Mononuclear cell (primary cell): Measurements from ENCODE around the gene ETV6. TPM values are rescaled to one million over a fixed set of nuclear protein-coding genes. Genes with fewer than 3 reads are reported as not detected.

Source experiments
- H3K27me3 ChIP-seq: 2 replicates; pipeline ENCODE4 v1.6.0; 2011; ENCODE audit warnings: low read length, control low read depth; ENCODE audit not compliant: insufficient read depth
- H3K4me1 ChIP-seq: 2 replicates; pipeline ENCODE4 v1.5.1; 2011; ENCODE audit warnings: mild to moderate bottlenecking, low read length, control low read depth; ENCODE audit not compliant: insufficient read depth
- H3K4me3 ChIP-seq: 2 replicates; pipeline ENCODE4 v1.5.1; 2011; ENCODE audit warnings: mild to moderate bottlenecking, low read length, moderate library complexity
- H3K9me3 ChIP-seq: 2 replicates; pipeline ENCODE4 v1.5.1; 2011; ENCODE audit warnings: low read depth, mild to moderate bottlenecking, control low read depth, low read length
- total RNA-seq: library from RNA; depleted of rRNA; stranded (reverse); fragments of >200 nt; gene quantifications from one replicate; pipeline ENCODE4 v1.2.3, GENCODE V29; 2012

The ETV6 gene
- total RNA-seq, 1 donor: 19.7 TPM

DNA sequence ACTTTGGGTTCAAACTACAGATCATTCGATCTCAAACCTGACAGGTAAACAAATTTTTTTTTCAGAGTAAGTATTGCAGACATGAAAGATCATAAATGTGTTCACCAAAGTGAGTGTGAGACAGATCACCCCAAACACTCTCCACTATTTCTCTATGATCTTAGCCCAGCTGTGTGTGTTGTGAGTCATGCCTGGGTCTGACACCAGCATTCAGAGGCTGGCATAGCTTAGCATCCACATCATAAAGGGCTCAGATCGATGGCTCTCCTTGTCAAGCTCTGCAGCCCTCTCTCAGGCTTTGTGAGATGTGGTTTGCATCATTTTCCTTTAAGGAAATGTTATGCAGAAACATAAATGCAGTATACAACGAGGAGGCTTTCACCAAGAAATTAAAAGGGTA is 164.9 kb downstream of the ETV6 start:
- Histone ChIP-seq H3K9me3 (no peaks in the 10 kb centered on the region), H3K4me1 (peaks cover 54% of the 10 kb centered on the region), H3K4me3 (no peak overlapping the region), H3K27me3 (no peaks in the 10 kb centered on the region)

DNA sequence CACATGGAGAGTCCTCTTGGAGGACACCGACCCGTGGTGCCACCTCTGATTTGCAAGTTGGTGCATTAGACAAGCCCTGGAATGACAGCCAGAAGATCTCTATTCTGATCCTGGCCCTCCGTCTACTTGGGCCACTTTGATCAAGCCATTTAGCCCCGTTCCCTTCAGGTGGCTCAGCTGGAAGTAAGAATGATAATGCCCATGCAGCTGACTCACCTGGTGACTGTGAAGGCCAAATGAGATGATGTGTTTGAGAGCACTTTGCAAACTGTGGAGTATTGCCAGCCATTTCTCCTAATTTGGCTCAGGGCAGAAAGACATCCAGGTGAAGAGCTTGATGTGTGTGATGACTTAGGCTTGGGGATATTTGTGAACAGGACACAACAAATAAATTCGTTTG is 165.9 kb downstream of the ETV6 start:
- Histone ChIP-seq H3K9me3 (no peaks in the 10 kb centered on the region), H3K4me3 (no peak overlapping the region), H3K27me3 (no peaks in the 10 kb centered on the region), H3K4me1 (peaks cover 44% of the 10 kb centered on the region)

DNA sequence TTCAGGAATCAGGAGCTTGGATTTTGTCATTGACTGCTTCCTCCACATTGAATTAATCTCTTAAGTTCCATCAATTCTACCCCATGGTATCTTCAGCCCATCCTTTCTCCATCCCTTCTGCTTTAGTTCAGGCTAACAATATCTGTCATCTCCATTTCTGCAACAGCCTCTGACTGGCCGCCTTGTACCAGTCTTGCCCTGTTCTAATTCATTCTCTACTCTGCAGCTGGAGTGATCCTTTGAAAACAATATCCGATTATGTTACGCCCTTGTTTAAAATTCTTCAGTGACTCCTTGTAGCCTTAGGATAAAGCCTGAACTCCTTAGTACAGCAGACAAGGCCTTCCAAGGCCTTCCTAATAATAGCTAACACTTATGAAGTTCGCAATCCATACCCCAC is 170.2 kb downstream of the ETV6 start:
- Histone ChIP-seq H3K4me1 (peaks cover 27% of the 10 kb centered on the region), H3K27me3 (no peaks in the 10 kb centered on the region), H3K4me3 (no peak overlapping the region), H3K9me3 (no peaks in the 10 kb centered on the region)

DNA sequence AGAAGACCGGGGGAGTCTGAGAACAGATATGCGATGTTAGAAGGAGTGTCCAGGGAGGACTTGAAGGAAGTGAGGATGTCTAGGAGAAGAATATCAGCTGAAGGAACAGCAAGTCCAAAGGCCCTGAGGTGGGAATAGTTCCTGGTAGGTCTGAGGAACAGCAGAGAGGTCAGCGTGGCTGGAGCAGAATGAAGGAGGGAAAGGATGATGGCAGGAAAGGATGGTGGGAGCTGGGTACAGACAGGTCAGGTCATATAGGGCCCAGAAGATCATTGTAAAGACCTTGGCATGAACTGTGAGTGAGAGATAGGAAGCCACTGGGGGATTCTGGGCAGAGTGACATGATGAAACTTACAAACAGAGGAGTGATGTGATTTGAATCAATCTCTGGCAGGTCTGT is 171.0 kb downstream of the ETV6 start:
- Histone ChIP-seq H3K27me3 (no peaks in the 10 kb centered on the region), H3K4me3 (no peak overlapping the region), H3K4me1 (peaks cover 28% of the 10 kb centered on the region), H3K9me3 (no peaks in the 10 kb centered on the region)

DNA sequence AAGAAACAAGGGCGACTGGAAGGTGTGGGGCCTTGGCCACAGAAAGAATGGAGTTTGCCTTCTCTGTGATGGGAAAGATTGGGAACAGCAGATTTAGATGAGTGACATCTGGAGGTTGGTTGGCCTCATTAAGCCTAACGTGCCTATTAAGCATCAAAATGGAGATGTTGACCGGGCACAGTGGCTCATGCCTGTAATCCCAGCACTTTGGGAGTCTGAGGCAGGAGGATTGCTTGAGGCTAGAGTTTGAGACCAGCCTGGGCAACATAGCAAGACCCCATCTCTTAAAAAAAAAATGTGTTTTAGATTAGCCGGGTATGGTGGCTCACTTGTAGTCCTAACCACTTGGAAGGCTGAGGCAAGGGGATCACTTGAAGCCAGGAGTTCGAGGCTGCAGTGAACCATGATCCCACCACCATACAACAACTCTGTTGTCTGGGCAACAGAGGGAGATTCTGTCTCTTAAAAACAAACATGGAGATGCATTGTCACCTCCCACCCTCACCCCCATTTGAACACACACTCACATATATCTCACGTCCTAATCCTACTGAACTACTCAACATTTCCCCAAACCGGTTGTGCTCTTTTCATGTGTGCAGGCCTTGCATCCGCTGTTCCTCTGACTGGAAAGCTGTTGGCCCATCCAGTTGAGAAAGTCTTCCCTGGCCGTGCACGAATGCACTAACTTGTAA is 172.1 kb downstream of the ETV6 start:
- H3K4me1 ChIP-seq: peaks cover 38% of the 10 kb centered on the region
- H3K27me3 ChIP-seq: no peaks in the 10 kb centered on the region
- no peaks in the 10 kb centered on the region for H3K9me3 ChIP-seq
- H3K4me3 ChIP-seq: no peak overlapping the region

DNA sequence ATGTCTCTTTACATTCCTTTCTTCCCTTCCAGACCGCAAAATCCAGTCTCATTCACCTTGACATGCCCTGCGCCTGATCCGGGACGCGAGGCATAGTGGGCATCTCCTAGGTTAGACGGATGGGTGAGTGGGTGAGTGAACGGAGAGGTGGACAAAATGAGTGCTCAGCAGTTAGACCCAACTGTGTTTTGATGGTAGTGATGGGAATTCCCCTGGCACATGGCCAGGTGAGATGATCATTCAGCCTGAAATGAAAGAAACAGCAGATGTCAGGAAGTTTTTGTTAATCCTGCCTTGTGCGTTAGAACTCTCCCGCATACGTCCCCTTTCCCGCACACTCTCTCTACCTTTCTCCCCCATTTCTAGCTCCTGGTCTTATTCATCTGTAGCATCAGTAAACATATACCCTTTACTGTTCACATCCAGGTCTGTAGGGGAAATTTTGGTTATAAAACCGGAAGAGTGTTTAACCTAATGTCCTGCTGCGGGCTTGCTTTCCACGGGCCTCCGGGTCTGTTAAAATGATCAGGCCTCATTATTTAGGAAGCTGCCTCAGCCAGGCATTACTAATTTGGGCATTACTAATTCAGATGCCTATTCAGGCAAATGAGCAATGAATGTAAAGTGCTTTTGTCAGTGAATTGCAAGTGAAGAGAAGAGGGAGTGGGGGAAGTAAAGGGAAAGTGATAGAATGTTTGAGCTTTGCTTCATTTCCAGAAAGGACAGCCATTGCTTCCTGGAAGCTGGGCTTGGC is 172.8 kb downstream of the ETV6 start:
- peaks cover 44% of the 10 kb centered on the region for H3K4me1 ChIP-seq
- H3K9me3 ChIP-seq: no peaks in the 10 kb centered on the region
- no peak overlapping the region for H3K4me3 ChIP-seq
- H3K27me3 ChIP-seq: no peaks in the 10 kb centered on the region

DNA sequence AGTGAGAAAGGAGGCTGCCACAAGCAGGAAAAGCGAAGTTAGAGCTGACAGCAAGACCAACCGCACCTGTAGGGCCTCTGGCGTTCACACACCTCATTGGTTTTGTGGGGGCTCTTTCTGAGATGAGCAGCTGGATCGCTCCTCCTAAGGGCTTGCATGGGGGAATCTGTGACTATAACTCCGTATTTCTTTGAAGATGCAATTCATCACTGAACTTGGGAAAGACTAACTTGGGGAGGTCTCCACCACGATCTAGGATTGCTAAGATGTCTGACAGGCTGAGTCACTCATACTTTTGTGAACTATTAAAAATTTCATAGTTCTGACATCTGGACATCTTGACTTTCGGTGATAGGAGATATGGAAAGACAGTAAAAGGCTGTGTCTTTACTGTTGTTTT is 173.6 kb downstream of the ETV6 start:
- Histone ChIP-seq H3K4me3 (no peak overlapping the region), H3K27me3 (no peaks in the 10 kb centered on the region), H3K9me3 (no peaks in the 10 kb centered on the region), H3K4me1 (peaks cover 52% of the 10 kb centered on the region)

DNA sequence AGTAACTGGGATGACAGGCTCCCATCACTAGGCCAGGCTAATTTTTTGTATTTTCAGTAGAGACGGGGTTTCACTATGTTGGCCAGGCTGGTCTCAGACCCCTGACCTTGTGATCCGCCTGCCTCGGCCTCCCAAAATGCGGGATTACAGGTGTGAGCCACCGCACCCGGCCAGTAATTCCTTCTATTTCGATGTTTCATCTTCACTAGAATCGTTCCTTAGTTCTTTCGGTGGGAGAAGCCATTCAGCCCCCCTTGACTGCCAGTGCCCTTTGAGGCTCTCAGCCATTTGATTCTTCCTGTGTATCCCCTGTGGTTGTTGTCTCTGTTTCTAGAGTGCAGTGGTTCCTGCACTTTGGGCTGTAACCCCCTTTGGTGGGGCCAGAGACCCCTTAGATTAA is 174.1 kb downstream of the ETV6 start:
- Histone ChIP-seq H3K4me3 (no peak overlapping the region), H3K27me3 (no peaks in the 10 kb centered on the region), H3K9me3 (no peaks in the 10 kb centered on the region)

DNA sequence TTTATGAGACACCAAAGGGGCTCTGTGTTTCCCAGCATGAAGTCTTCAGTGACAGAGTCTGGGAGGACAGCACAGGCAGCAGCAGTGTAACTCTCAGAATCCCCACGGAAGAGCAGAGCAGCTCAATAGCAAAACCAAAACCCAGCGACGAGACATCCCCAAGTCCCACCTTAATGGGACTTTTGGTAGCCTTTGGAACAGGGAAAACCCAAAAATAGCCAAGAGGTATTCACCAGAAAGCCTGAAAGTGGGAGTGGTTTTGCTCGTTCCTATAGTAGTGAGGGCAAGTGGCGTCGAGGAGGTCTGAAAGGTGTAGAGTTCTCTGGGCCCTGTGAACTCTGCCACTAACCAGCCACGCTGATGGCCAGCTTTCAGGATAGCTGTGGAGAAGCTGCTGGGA is 174.6 kb downstream of the ETV6 start:
- H3K9me3 ChIP-seq: no peaks in the 10 kb centered on the region
- no peaks in the 10 kb centered on the region for H3K27me3 ChIP-seq
- H3K4me1 ChIP-seq: peaks cover 57% of the 10 kb centered on the region
- H3K4me3 ChIP-seq: no peak overlapping the region

More for the DNA sequence above, 174.1 kb downstream of the ETV6 start:
- H3K4me1 ChIP-seq: peaks cover 57% of the 10 kb centered on the region

DNA sequence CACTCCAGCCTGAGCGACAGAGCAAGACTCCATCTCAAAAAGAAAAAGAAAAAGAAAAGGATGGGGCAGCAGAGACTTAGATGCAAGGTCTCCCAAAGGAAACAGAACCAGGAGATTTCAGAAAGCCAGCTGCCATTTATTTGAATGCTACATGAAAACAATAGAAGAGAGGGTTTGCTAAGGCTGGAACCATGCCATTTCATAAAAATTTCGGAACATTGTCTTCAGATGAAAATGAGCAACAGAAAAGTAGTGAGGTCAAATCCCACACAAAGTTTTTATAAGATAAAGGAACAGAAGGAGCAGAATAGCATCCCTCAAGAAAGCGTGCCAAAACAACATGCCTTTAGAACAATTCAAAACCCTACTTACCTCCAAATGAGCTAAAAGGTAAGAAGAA is 175.3 kb downstream of the ETV6 start:
- Histone ChIP-seq H3K9me3 (no peaks in the 10 kb centered on the region), H3K4me3 (no peak overlapping the region), H3K27me3 (no peaks in the 10 kb centered on the region), H3K4me1 (peaks cover 62% of the 10 kb centered on the region)

DNA sequence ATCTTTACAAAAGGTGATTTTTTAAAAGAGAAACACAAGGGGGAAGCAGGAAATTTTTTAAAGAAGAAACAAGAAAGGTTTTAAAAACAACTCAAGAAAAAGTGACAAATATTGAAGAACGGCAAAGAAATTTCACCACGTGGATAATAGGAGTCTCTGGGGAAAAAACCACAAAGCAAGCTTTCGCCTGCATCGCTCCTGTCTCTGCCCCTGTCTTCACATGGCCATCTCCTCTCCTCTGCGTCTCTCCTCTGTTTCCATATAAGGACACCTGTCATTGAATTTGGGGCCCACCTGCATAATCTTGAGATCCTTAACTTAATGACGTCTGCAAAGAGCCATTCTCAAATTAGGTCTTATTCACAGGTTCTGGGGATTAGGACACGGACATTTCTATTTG is 175.8 kb downstream of the ETV6 start:
- no peak overlapping the region for H3K4me3 ChIP-seq
- H3K9me3 ChIP-seq: no peaks in the 10 kb centered on the region
- no peaks in the 10 kb centered on the region for H3K27me3 ChIP-seq
- peaks cover 68% of the 10 kb centered on the region for H3K4me1 ChIP-seq

DNA sequence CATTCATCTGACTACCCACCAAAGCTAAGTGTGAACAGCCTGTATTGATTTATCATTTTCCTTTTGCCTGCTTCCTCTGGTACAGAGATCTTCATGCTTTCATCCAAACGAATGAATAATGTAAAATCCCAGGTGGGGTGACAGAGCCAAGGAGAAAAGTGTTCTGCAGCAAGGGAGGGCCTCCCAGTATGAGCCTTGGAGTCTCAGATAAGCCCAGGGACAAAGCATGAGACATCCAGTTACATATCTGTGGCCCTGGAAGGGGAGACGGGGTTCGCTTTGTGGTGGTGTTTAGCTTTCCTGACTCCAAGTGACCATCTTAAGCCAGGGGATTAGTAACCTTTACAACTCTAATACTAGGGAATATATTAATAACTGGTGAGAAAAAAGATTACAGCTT is 177.1 kb downstream of the ETV6 start:
- H3K9me3 ChIP-seq: no peaks in the 10 kb centered on the region
- H3K4me1 ChIP-seq: peaks cover 69% of the 10 kb centered on the region

DNA sequence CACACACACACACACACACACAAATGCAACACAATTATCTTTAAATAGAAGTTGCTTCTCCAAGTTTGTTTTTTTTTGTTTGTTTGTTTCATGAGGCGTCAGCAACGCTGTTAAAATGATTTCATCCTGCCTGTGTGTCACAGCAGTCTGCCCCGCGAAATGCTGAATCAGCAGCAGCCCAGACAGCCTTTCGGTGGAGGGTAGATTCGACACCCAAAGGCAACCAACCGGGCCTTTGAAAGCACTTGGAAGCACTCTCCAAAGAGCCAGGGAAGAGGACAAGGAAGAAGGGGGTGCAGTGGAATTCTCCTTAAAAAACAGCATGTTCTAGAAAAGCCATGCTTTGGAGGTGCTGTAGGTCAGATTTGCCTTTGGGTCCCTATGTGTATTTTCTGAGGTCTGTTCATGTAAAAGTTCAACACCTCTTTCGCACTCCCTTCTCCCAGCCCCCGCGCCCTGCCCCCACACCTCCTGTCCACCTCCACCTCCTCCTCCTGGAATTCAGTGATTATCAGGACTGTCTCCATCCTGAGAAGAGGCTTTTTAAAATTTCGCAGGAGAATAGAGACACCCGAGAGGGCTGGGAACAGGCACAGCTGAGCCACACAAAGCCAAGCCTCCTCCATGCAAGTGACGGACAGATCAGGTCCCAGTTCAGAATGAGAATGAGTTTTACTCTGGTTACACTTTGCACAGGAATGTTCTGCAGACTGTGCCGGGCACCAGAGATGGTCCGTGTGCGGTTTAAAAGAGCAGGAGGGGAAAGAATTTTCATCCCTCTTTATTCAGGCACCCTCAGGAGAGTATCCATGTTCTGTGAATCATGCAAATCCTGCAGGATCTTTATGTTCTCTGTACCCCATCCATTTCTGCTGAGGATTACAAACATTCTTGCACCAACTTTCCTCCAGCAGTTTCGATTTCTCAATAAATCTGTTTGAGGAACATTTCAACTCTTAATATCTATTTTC is 177.9 kb downstream of the ETV6 start:
- H3K9me3 ChIP-seq: no peaks in the 10 kb centered on the region
- H3K4me1 ChIP-seq: peaks cover 65% of the 10 kb centered on the region
- H3K4me3 ChIP-seq: no peak overlapping the region
- H3K27me3 ChIP-seq: no peaks in the 10 kb centered on the region

More for the DNA sequence above, 177.1 kb downstream of the ETV6 start:
- Histone ChIP-seq H3K27me3 (no peaks in the 10 kb centered on the region), H3K4me3 (no peak overlapping the region)

DNA sequence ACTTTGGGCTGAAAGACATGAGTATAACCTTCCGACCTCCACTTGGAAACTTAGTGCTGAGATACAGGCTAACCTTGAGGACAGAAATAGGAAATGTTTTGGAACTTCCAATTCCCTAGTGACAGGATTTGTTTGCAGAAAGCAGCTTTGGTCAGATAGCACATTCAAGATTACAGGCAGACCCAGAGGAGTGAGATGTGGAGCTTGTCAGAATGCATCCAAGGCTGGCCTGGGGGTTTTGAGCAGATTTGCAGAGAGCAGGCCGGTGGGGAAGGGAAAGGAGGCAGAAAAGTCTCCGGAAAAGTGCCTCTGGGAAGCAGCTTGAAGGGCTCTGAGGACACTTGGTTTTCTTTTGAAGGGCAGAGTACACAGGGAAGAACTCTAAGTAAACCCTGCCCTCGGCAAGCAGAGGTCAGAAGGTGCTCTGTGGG is 180.3 kb downstream of the ETV6 start:
- Histone ChIP-seq H3K27me3 (no peaks in the 10 kb centered on the region), H3K4me1 (peaks cover 69% of the 10 kb centered on the region), H3K4me3 (no peak overlapping the region), H3K9me3 (no peaks in the 10 kb centered on the region)

DNA sequence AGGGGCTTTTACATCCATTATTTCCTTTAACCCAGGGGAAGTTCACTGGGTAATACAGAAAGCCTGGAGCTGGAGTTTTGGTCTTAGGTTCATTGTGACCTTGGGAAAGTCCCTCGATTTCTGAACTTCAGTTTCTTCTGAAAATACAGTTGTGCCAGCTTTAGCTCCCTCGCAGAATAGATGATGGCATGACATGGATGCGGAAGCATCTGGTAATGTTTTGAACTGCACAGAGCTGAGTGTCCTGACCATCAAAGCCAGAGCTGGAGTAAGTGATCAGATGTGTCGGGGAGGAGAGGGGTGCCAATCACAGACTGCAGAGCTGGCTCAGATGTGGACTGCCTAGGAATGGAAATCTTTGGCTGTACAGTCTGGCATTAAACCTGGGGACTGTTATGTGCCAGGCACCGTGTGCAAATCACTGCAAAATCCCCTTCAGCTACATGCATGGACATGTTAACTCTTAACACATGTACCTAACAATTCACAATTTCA is 180.9 kb downstream of the ETV6 start:
- Histone ChIP-seq H3K4me1 (peaks cover 73% of the 10 kb centered on the region), H3K9me3 (no peaks in the 10 kb centered on the region), H3K4me3 (no peak overlapping the region), H3K27me3 (no peaks in the 10 kb centered on the region)
